ENCODE data around the gene MUC22.
"Not testable (repeated sequence)": the region's sequence is repeated elsewhere in the genome, so short reads cannot be mapped to it uniquely, and the experiment has no call there.

Gene MUC22

DNA sequence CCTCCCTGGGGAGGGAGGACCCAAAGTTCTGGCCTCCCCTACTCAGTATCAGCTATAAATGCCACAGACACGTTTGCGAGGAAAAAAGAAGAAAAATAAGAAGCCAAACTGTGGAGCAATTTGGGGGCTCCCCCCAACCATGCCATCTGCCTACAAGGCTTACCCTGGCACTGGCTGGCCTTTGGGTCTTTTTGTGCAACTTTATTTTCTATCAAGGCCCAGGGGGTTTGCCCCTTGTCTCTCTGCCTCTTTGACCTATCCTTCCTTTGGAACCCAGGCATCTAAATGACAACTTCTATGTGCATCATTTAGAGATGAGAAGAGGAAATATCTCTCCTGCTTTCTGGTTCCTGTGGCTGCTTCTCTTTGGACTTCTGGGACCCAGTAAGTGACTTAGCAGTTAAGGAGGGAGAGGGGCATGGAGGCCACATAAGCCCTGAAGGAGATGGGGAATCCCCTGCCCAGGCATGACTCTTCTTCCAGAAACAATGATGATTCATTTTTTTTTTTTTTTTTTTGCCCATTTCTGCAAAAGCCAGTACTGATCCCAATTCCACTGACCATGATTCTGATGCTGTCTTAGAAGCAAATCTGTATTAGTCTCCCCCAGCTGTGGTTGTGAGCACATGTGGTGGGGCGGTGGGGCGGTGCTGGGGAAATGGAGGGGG lies at the start of gene MUC22:
Gene MUC22 (plus strand): TSS at position 82 of the 668 bp plus-strand sequence. CDS start 233 bp downstream, at position 315.
- no peaks in the 10 kb centered on the region for H3K36me3 ChIP-seq (ENCODE audit: insufficient read depth, low read length)
- H3K27me3 ChIP-seq (ENCODE audit: insufficient read depth, low read length) = no peaks in the 10 kb centered on the region
- H3K9me3 ChIP-seq (ENCODE audit: low read length) = no peaks in the 10 kb centered on the region
- H3K4me1 ChIP-seq (ENCODE audit: insufficient read depth, low read length) = peaks cover 14% of the 10 kb centered on the region
- no peak within 1 kb of the TSS for H2AFZ ChIP-seq (ENCODE audit: low read depth, low read length)
- H3K4me3 ChIP-seq (ENCODE audit: low read length) = no peak within 1 kb of the TSS

DNA sequence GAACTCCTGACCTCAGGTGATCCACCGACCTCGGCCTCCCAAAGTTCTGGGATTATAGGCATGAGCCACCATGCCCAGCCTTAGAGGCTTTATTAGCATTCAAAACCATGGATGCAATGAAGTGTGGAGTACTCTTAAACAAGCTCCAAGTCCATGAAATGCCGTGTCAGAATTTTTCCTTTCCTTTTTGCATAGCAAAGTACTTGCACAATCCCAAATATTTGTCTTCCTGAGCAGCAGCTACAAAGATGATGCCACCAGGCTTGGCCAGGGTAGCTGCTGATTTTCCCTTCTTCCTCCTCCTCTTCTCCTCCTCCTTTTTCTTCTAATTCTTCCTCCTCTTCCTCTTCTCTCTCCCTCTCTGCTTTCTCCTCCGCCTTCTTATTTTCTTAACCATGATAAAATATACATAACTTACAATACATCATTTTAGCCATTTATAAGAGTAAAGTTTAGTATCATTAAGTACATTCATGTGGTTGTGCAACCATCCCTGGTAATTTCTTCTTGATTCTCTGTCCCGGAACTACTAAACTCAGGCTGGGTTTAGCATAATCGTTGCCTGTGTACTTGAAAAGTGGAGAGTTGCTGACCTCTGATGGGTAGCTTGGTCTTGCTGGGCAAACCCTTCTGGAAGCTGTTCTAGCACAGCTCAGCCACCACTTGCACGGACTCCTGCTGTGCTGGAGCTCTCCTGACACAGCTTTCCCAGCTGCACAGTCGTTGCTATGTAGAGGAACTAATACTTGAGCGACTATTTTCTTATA lies 49.2 kb upstream of the MUC22 start:
- Histone ChIP-seq H3K4me3 (ENCODE audit: low read length) (no peak overlapping the region), H2AFZ (ENCODE audit: low read depth, low read length) (no peak overlapping the region), H3K27me3 (ENCODE audit: insufficient read depth, low read length) (peaks cover 23% of the 10 kb centered on the region)

DNA sequence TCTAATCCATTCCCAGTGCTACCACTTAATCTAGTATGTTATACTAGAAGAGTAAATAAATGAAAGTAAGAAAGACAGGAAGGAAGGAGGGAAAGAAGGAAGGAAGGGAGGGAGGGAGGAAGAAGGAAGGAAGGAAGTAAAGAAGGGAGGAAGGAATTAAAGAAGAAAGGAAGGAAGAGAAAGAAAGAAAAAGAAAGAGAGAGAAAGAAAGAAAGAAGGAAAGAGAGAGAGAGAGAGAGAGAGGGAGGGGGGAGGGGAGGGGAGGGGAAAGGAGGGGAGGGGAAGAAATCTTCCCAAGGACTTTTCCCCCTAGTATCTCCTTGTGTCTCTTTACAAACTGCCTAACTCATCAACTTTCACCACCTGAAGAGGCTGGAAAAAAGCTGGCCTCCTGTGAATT lies 47.6 kb upstream of the MUC22 start:
- Histone ChIP-seq H3K27me3 (ENCODE audit: insufficient read depth, low read length) (peaks cover 7% of the 10 kb centered on the region), H3K4me1 (ENCODE audit: insufficient read depth, low read length) (no peaks in the 10 kb centered on the region), H2AFZ (ENCODE audit: low read depth, low read length) (no peak overlapping the region)

More for the DNA sequence above, 49.2 kb upstream of the MUC22 start:
- Histone ChIP-seq H3K9me3 (ENCODE audit: low read length) (no peaks in the 10 kb centered on the region), H3K36me3 (ENCODE audit: insufficient read depth, low read length) (no peaks in the 10 kb centered on the region), H3K4me1 (ENCODE audit: insufficient read depth, low read length) (no peaks in the 10 kb centered on the region)

DNA sequence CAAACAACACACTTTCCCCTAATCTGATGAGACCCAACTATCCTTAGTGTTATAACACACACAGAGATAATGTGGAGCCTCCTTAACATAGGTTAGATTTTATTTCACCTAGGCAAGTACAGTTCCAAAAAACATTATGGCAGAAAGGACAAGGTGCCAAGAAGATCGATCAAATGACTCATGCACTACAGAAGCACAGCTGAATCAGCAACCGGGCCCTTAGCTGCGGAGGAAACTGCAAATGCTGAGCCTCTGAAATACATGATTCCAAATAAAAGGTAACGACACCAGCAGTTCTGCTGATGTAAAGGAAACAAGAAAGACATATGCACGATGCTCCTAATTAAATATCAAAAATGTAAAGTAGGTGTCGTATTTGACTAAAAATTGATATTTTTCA lies 46.6 kb upstream of the MUC22 start:
- H2AFZ ChIP-seq (ENCODE audit: low read depth, low read length) = no peak overlapping the region
- H3K36me3 ChIP-seq (ENCODE audit: insufficient read depth, low read length) = no peaks in the 10 kb centered on the region
- H3K27me3 ChIP-seq (ENCODE audit: insufficient read depth, low read length) = no peaks in the 10 kb centered on the region
- no peaks in the 10 kb centered on the region for H3K9me3 ChIP-seq (ENCODE audit: low read length)
- no peaks in the 10 kb centered on the region for H3K4me1 ChIP-seq (ENCODE audit: insufficient read depth, low read length)
- no peak overlapping the region for H3K4me3 ChIP-seq (ENCODE audit: low read length)

More for the DNA sequence above, 47.6 kb upstream of the MUC22 start:
- Histone ChIP-seq H3K4me3 (ENCODE audit: low read length) (no peak overlapping the region), H3K9me3 (ENCODE audit: low read length) (no peaks in the 10 kb centered on the region), H3K36me3 (ENCODE audit: insufficient read depth, low read length) (no peaks in the 10 kb centered on the region)

DNA sequence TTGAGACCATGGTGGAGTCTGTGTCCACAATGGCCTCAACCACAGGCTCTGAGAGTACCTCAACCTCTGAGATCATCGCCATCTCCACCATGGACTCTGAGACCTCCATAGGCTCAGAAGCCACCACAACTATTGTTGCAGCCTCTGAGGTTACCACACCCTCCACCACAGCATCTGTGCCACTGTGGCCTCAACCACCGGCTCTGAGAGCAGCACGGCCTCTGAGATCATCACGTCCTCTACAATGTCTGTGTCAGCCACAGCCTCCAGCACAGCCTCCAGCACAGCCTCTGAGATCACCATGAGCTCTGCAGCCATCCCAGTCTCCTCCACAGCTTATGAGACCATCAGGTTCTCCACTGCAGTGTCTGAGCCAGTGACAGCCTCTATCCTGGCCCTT lies 46.2 kb upstream of the MUC22 start:
- no peaks in the 10 kb centered on the region for H3K9me3 ChIP-seq (ENCODE audit: low read length)

DNA sequence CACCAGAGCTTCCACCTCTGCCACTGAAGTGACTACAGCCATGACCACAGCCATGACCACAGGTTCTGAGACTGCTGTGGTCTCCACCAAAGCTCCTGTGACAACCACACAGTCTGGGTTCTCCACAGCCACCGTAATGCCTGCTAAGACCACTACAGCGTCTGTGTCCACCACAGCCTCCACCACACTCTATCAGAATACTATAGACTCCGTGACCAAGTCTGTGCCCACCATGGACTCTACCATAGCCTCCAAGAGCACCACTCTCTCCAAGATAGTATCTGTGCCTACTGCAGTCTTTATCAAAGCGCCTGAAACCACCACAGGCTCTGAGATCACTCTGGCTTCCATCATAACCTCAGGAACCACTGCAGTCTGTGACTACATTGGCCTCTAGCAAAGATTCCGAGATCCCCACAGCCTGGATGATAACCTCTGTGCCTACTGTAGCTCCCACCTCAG lies 45.1 kb upstream of the MUC22 start:
- Histone ChIP-seq H3K9me3 (ENCODE audit: low read length) (no peaks in the 10 kb centered on the region), H3K36me3 (ENCODE audit: insufficient read depth, low read length) (no peaks in the 10 kb centered on the region), H3K27me3 (ENCODE audit: insufficient read depth, low read length) (no peaks in the 10 kb centered on the region), H2AFZ (ENCODE audit: low read depth, low read length) (no peak overlapping the region), H3K4me1 (ENCODE audit: insufficient read depth, low read length) (no peaks in the 10 kb centered on the region), H3K4me3 (ENCODE audit: low read length) (no peak overlapping the region)

More for the DNA sequence above, 46.2 kb upstream of the MUC22 start:
- H2AFZ ChIP-seq (ENCODE audit: low read depth, low read length) = no peak overlapping the region
- H3K4me3 ChIP-seq (ENCODE audit: low read length) = no peak overlapping the region
- H3K27me3 ChIP-seq (ENCODE audit: insufficient read depth, low read length) = no peaks in the 10 kb centered on the region
- H3K36me3 ChIP-seq (ENCODE audit: insufficient read depth, low read length) = no peaks in the 10 kb centered on the region
- no peaks in the 10 kb centered on the region for H3K4me1 ChIP-seq (ENCODE audit: insufficient read depth, low read length)

DNA sequence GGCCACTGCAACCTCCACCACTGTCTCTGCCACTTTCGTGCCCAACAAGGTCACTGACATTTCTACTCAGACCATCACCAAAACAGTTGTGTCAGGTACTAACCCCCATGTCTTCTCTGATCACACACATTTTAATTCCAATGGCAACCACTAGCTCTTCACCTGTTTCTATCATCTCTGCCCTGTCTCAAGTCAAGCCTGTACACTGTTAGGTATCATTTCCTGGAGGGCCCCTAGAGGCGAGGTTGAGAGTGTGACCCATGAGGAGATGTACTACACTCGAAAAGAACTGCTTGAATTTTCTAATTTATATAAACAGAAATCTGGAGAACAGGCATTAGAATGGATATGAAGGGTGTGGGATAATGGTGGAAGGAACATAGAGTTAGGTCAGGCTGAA lies 44.1 kb upstream of the MUC22 start:
- Histone ChIP-seq H3K27me3 (ENCODE audit: insufficient read depth, low read length) (peaks cover 5% of the 10 kb centered on the region), H2AFZ (ENCODE audit: low read depth, low read length) (no peak overlapping the region), H3K4me3 (ENCODE audit: low read length) (no peak overlapping the region), H3K36me3 (ENCODE audit: insufficient read depth, low read length) (no peaks in the 10 kb centered on the region), H3K4me1 (ENCODE audit: insufficient read depth, low read length) (no peaks in the 10 kb centered on the region), H3K9me3 (ENCODE audit: low read length) (no peaks in the 10 kb centered on the region)

DNA sequence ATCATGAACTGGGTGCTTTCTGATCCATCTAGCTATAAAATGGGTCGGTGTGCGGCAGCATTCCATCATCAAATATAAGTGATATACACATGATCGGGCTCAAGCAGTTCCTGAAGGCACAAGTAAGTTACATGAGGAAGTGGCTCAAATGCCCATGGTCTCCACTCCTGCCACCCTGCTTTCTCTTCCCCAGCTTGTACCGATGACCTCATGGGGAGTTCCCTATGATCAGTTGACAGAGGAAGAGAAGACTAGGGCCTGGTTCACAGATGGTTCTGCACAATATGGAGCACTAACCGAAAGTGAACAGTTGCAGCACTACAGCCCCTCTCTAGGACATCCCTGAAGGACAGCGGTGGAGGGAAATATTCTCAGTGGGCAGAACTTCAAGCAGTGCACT lies 41.1 kb upstream of the MUC22 start:
- not testable (repeated sequence) for H3K4me1 ChIP-seq (ENCODE audit: insufficient read depth, low read length); H3K4me3 ChIP-seq (ENCODE audit: low read length); H2AFZ ChIP-seq (ENCODE audit: low read depth, low read length); H3K27me3 ChIP-seq (ENCODE audit: insufficient read depth, low read length); H3K36me3 ChIP-seq (ENCODE audit: insufficient read depth, low read length); H3K9me3 ChIP-seq (ENCODE audit: low read length)

DNA sequence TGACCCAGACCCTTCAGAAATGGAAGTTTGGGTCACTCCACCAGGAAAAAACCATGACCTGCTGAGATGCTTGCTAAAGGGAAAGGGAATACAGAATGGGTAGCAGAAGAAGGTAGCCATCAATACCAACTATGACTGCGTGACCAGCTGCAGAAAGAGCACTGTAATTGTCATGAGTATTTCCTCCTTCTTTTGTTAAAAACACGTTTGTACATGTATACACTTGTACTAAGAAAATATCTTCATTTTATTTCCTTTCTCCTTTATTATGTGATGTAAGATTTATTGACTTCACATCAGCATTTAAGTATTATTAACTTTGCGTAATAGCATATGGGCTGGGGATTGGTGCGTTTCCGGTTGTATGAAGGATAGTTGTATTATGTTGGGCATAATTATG lies 39.3 kb upstream of the MUC22 start:
- Histone ChIP-seq H3K9me3 (ENCODE audit: low read length) (no peaks in the 10 kb centered on the region), H3K36me3 (ENCODE audit: insufficient read depth, low read length) (no peaks in the 10 kb centered on the region), H3K27me3 (ENCODE audit: insufficient read depth, low read length) (peaks cover 5% of the 10 kb centered on the region), H2AFZ (ENCODE audit: low read depth, low read length) (no peak overlapping the region), H3K4me1 (ENCODE audit: insufficient read depth, low read length) (peaks cover 3% of the 10 kb centered on the region), H3K4me3 (ENCODE audit: low read length) (no peak overlapping the region)

DNA sequence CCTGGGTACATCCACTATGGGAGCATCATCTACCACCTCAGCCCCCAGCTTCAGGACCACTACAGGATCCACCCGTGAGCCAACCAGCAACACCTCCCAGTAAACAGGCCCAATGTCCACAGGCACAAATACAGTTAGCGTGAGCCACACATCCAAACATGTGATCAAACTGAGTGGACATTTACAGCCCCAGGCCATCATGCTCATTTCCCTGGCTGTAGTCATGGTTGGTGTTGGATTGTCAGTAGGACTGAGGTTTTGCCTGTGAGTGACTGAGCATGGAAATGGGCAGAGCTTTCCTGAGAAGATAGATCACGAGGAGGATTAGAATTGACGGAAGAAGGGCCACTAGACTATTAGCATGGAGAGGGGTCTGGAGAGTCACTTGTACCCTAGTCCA lies 37.5 kb upstream of the MUC22 start:
- Histone ChIP-seq H2AFZ (ENCODE audit: low read depth, low read length) (no peak overlapping the region), H3K36me3 (ENCODE audit: insufficient read depth, low read length) (no peaks in the 10 kb centered on the region), H3K27me3 (ENCODE audit: insufficient read depth, low read length) (peaks cover 5% of the 10 kb centered on the region), H3K4me3 (ENCODE audit: low read length) (no peak overlapping the region), H3K4me1 (ENCODE audit: insufficient read depth, low read length) (peaks cover 3% of the 10 kb centered on the region), H3K9me3 (ENCODE audit: low read length) (no peaks in the 10 kb centered on the region)

DNA sequence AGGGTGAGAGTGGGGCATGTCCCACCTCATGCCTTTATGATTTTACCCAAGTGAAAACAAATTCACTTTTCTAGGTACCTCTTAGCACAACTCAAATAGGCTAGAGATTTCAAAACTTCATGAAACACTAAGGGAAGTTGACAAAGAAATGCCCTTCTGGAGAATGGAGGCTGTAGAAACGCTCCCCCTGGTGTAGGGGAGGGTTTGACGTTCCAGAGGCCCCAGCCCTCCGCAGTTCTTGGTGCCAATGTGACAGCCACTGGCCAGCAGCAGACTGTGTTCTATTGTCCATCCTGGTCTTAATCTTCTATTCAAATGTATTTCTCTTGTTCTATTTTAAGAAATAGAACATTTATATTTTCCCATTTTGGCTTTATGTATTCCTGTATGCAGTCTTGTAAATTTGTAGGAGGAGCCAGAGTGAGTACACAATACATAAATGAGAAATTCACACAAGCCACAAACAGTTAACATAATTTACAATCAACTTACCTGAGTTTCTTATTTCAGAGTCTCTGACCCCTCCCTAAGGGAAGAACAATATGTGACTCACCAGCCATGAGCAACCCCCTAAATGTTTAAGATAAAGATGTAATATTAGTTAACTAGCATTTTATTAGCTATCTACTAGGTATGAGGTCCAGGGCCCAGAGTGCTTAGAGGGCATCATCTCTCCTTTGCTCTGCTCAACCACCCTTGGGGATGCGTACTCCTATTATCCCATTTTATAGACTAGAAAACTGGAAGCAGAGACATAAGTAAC lies 35.6 kb upstream of the MUC22 start:
- Histone ChIP-seq H3K4me1 (ENCODE audit: insufficient read depth, low read length) (peaks cover 3% of the 10 kb centered on the region), H3K27me3 (ENCODE audit: insufficient read depth, low read length) (peaks cover 11% of the 10 kb centered on the region), H3K36me3 (ENCODE audit: insufficient read depth, low read length) (no peaks in the 10 kb centered on the region), H3K9me3 (ENCODE audit: low read length) (no peaks in the 10 kb centered on the region), H3K4me3 (ENCODE audit: low read length) (no peak overlapping the region), H2AFZ (ENCODE audit: low read depth, low read length) (no peak overlapping the region)

DNA sequence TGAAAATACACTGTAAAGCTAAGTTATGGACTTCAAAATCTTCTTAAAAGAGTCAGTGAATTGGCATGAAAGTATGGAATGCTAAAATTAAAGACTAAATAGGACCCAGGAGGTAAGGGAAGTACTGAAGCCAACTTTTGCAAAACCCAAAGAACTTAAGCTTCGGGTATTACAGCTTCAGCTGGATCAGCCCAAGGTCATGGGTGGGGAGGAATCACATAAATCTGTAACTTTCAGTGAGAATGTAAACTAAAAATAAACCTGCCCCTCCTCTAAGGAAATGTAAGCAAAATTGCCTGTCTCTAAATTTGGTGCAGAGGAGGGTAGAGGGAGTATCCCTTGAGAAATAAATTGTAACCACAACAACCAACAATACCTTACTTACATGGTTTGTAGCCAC lies 31.1 kb upstream of the MUC22 start:
- H3K27me3 ChIP-seq (ENCODE audit: insufficient read depth, low read length) = peaks cover 6% of the 10 kb centered on the region
- H3K4me1 ChIP-seq (ENCODE audit: insufficient read depth, low read length) = no peaks in the 10 kb centered on the region
- H3K36me3 ChIP-seq (ENCODE audit: insufficient read depth, low read length) = no peaks in the 10 kb centered on the region
- no peak overlapping the region for H3K4me3 ChIP-seq (ENCODE audit: low read length)
- no peaks in the 10 kb centered on the region for H3K9me3 ChIP-seq (ENCODE audit: low read length)
- no peak overlapping the region for H2AFZ ChIP-seq (ENCODE audit: low read depth, low read length)

DNA sequence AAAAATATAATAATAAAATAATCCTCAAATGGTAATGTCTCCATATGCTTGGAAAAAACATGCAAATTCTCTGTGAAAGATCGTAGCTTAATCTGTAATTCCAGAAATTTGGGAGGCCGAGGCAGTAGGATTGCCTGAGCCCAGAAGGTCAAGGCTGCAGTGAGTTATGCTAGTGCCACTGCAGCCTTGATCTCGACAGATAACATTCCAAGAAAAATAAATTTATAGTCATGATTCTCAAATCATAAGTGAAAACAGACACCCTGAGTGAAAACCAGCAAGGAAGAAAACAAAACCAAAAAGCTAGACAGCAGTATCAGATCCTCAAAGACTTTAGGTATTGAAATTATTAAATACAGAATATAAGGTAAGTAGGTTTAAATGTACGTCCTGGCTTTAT lies 30.6 kb upstream of the MUC22 start:
- Histone ChIP-seq H3K4me1 (ENCODE audit: insufficient read depth, low read length) (no peaks in the 10 kb centered on the region), H3K36me3 (ENCODE audit: insufficient read depth, low read length) (no peaks in the 10 kb centered on the region), H3K4me3 (ENCODE audit: low read length) (no peak overlapping the region), H2AFZ (ENCODE audit: low read depth, low read length) (no peak overlapping the region), H3K9me3 (ENCODE audit: low read length) (no peaks in the 10 kb centered on the region), H3K27me3 (ENCODE audit: insufficient read depth, low read length) (peaks cover 6% of the 10 kb centered on the region)

Data from neuron (in vitro differentiated cells).